Measurements from ENCODE around the gene PMS1.

DNA sequence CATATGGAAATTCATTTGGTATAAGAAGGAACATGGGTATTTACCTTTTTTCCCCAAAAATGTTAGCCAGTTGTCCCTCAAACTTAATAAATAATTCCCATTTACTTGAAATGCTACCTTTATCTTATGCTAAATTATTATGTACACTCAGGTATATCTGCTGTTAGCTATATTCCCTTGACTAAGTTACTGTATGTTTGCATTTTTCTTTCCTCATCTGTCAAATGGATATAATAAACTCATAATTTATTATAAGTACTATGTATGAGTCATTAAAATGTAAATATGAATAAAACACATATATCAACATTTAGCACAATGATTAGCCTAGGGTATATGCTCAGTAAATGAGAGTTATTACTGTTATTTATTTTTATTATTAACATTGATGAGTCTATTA is 117.4 kb downstream of the PMS1 start:
- TF ChIP-seq POLR2A (IDR thresholded peaks at IDR 0.05): no peak
- TF ChIP-seq, protein P1, sequence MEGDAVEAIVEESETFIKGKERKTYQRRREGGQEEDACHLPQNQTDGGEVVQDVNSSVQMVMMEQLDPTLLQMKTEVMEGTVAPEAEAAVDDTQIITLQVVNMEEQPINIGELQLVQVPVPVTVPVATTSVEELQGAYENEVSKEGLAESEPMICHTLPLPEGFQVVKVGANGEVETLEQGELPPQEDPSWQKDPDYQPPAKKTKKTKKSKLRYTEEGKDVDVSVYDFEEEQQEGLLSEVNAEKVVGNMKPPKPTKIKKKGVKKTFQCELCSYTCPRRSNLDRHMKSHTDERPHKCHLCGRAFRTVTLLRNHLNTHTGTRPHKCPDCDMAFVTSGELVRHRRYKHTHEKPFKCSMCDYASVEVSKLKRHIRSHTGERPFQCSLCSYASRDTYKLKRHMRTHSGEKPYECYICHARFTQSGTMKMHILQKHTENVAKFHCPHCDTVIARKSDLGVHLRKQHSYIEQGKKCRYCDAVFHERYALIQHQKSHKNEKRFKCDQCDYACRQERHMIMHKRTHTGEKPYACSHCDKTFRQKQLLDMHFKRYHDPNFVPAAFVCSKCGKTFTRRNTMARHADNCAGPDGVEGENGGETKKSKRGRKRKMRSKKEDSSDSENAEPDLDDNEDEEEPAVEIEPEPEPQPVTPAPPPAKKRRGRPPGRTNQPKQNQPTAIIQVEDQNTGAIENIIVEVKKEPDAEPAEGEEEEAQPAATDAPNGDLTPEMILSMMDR (IDR thresholded peaks at IDR 0.05 in 8 of 11, conservative IDR thresholded peaks at IDR 0.05 in 3 of 11): no peak
- TF ChIP-seq POLR2AphosphoS5 (IDR thresholded peaks at IDR 0.05): no peak
